ENCODE results near the gene GLIPR1L2. TPM values are rescaled to one million over a fixed set of nuclear protein-coding genes. Genes with fewer than 3 reads are reported as not detected.

Gene GLIPR1L2
- total RNA-seq, 4 donors from 2014 or later: 0.53 to 1.6 (median 0.80) TPM

DNA sequence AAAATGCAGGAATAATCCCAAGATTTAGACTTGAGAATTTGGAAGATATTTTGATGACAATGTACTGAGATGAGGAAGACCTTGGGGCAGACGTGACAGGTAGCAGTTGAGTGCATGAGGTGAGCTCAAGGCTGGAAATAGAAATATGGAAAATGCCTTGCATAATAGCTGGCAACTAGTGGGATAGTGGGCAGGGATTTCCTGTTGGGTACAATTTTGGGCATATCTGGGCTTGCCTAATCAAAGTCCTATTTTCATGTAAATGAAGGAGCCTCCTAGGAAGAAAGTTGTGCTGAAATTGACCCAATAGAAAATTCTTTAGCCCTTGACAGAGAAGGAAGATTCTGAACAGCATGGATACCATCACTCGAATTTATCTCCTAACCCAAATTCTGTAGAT lies 83.2 kb downstream of the GLIPR1L2 start:
- intact Hi-C loops (cut with DNase I; ENCODE audit: low total_unique reads): no loop called here
- TF ChIP-seq POLR2A (IDR thresholded peaks at IDR 0.05): no peak
- TF ChIP-seq, protein P1, sequence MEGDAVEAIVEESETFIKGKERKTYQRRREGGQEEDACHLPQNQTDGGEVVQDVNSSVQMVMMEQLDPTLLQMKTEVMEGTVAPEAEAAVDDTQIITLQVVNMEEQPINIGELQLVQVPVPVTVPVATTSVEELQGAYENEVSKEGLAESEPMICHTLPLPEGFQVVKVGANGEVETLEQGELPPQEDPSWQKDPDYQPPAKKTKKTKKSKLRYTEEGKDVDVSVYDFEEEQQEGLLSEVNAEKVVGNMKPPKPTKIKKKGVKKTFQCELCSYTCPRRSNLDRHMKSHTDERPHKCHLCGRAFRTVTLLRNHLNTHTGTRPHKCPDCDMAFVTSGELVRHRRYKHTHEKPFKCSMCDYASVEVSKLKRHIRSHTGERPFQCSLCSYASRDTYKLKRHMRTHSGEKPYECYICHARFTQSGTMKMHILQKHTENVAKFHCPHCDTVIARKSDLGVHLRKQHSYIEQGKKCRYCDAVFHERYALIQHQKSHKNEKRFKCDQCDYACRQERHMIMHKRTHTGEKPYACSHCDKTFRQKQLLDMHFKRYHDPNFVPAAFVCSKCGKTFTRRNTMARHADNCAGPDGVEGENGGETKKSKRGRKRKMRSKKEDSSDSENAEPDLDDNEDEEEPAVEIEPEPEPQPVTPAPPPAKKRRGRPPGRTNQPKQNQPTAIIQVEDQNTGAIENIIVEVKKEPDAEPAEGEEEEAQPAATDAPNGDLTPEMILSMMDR (IDR thresholded peaks at IDR 0.05): no peak
- H3K4me3 ChIP-seq (ENCODE audit: low read depth, poor library complexity, severe bottlenecking): no peak overlapping the region
- 44 to 50% methylated on average over 2 of the region's 2 CpGs for WGBS, 2 donors
- no peak for DNase-seq (ENCODE audit: low spot score in 2 of 2)

DNA sequence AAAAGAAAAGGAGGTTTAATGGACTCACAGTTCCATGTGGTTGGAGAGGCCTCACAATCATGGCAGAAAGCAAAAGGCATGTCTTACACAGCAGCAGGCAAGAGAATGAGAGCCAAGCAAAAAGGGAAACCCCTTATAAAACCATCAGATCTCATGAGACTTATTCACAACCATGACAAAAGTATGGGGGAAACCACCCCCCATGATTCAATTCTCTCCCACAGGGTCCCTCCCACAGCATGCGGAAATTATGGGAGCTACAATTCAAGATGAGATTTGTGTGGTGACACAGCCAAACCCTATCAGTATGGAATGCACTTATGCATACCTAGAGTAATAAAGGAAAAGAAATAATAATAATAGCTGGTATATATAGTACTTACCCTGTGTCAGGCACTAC lies 85.2 kb downstream of the GLIPR1L2 start:
- DNase-seq (ENCODE audit: low spot score in 2 of 2): no peak
- intact Hi-C loops (cut with DNase I; ENCODE audit: low total_unique reads): no loop called here
- no peak overlapping the region for H3K4me3 ChIP-seq (ENCODE audit: low read depth, poor library complexity, severe bottlenecking)
- 96 to 100% methylated on average over 1 of the region's 1 CpG for WGBS, 2 donors
- TF ChIP-seq POLR2A (IDR thresholded peaks at IDR 0.05): no peak
- TF ChIP-seq, protein P1 (IDR thresholded peaks at IDR 0.05): no peak

DNA sequence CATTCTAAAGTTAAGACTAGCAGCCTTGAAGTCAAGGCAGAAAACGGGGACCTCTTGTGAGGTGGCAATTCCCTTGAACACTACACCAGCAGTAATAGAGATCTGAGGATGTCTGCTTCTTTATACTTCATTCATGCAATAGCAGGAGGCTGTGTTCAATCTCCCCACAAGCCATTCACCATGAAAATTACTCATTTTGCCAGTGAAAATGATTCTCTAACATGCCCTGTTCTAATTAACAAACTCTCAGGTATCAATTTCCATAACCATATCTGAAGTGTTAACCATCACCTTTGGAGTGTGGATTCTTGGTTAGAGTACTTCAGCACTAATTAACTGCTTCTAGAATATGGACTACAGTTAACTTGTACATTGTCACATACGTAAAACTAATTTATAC lies 86.2 kb downstream of the GLIPR1L2 start:
- 73 to 84% methylated on average over 2 of the region's 2 CpGs for WGBS, 2 donors
- no peak overlapping the region for H3K4me3 ChIP-seq (ENCODE audit: low read depth, poor library complexity, severe bottlenecking)
- DNase-seq (ENCODE audit: low spot score in 2 of 2): no peak
- no peak for TF ChIP-seq POLR2A (IDR thresholded peaks at IDR 0.05)
- TF ChIP-seq, protein P1 (IDR thresholded peaks at IDR 0.05): no peak
- intact Hi-C loops (cut with DNase I; ENCODE audit: low total_unique reads): no loop called here

DNA sequence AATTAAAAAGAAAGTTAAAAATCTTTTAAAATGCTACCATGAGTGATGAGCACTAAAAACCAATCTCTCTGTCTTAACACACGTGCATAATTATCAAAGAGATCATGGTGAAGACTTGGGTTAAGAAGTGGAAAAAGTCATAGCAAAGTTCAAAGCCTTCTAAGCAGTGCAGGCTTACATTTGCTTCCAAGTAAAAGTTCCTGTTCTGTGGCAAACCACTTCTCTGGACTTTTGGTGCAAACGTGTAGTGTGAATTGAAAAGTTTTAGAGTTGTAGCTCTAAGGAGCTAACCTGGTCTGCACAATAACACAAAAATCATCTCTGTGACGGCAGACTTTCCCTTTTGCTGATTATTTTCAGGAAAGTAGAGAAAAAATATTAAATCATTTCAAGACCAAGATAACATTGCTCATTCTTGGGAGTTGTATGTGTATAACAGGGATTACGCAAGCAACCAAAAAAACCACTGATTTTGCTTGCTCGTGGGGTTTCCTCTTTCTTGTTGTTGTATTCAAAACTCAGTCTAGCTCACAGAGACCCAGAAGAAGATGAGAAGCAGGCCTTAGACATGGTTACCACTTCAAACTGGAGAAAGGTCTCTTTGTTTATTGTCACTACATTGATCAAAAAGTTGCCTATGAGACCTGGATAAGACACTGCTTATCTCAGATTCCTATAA lies 87.4 kb downstream of the GLIPR1L2 start:
- WGBS, 2 donors: 58 to 67% methylated on average over 5 of the region's 5 CpGs
- peak in 1 of 2 donors; percentile 36 for DNase-seq (ENCODE audit: low spot score in 2 of 2)

GRCh38 chr12:75479963-75480461 lies 89.1 kb downstream of the GLIPR1L2 start:
- 37 to 42% methylated on average over 2 of the region's 2 CpGs for WGBS, 2 donors

More for the DNA sequence above, 87.4 kb downstream of the GLIPR1L2 start:
- intact Hi-C loops (cut with DNase I; ENCODE audit: low total_unique reads): no loop called here
- no peak for TF ChIP-seq POLR2A (IDR thresholded peaks at IDR 0.05)
- TF ChIP-seq, protein P1 (IDR thresholded peaks at IDR 0.05): no peak
- no peak overlapping the region for H3K4me3 ChIP-seq (ENCODE audit: low read depth, poor library complexity, severe bottlenecking)

More at GRCh38 chr12:75479963-75480461, 89.1 kb downstream of the GLIPR1L2 start:
- TF ChIP-seq, protein P1 (IDR thresholded peaks at IDR 0.05): no peak
- TF ChIP-seq POLR2A (IDR thresholded peaks at IDR 0.05): no peak
- no peak overlapping the region for H3K4me3 ChIP-seq (ENCODE audit: low read depth, poor library complexity, severe bottlenecking)
- no peak for DNase-seq (ENCODE audit: low spot score in 2 of 2)
- intact Hi-C loops (cut with DNase I; ENCODE audit: low total_unique reads): no loop called here

Data from lower leg skin (tissue), 4 donors.